B cell (primary cell): ENCODE results near the gene HYDIN. TPM values are rescaled to one million over a fixed set of nuclear protein-coding genes. Genes with fewer than 3 reads are reported as not detected.
"Not testable (repeated sequence)": the region's sequence is repeated elsewhere in the genome, so short reads cannot be mapped to it uniquely, and the experiment has no call there.

Experiments
- ATAC-seq: fragments of 200-7000 bp; cut with Tn5 transposase; one replicate; pipeline ENCODE4 v1.10.0; 2021; ENCODE audit warnings: low read depth, mild to moderate bottlenecking, moderate number of reproducible peaks, moderate library complexity
- CTCF ChIA-PET: fragments of 350-600 bp; sonication (Branson Sonifier 250); formaldehyde crosslinking; loops from one replicate; lab custom pipeline; 2021; ENCODE audit warnings: antibody characterized with exemption, inconsistent platforms; lab: Charles Lee
- POLR2A ChIA-PET: fragments of 350-600 bp; sonication (Branson Sonifier 250); formaldehyde crosslinking; loops from one replicate; lab custom pipeline; 2021; ENCODE audit warnings: antibody characterized with exemption; lab: Charles Lee
- DNase-seq: peaks from one replicate; pipeline ENCODE4 v3.0.0; 2013
- H2AFZ ChIP-seq: 2 replicates; pipeline ENCODE4 v1.6.1; 2012; ENCODE audit warnings: mild to moderate bottlenecking, low read depth, low read length; ENCODE audit not compliant: insufficient read depth, poor library complexity, severe bottlenecking
- H3K27ac ChIP-seq, 2 donors: 1 replicate in 1 of 2; 2 replicates in 1 of 2; pipeline ENCODE4 v1.5.1; 2012 to 2013; ENCODE audit warnings: low read length in 2 of 2, mild to moderate bottlenecking in 2 of 2, moderate library complexity in 1 of 2
- H3K27me3 ChIP-seq, 4 experiments: fragments of 200-600 bp in 1 of 4; sonication (generic) in 1 of 4; replicated peaks in 1 of 4; 1 replicate in 2 of 4; 2 replicates in 2 of 4; pipeline versions ENCODE4 v1.6.1 to v1.7.0; 2013 to 2016; ENCODE audit warnings: low read length in 3 of 4, mild to moderate bottlenecking in 2 of 4, mixed read lengths in 1 of 4, moderate library complexity in 1 of 4; ENCODE audit not compliant: insufficient read depth in 4 of 4, control insufficient read depth in 3 of 4; ENCODE audit errors: control extremely low read depth in 1 of 4
- H3K36me3 ChIP-seq, 2 experiments: replicated peaks in 1 of 2; 1 replicate in 1 of 2; 2 replicates in 1 of 2; pipeline versions ENCODE4 v1.6.1 to v1.7.1; 2013; ENCODE audit warnings: low read length in 1 of 2; ENCODE audit not compliant: insufficient read depth in 2 of 2, control insufficient read depth in 1 of 2; ENCODE audit errors: control extremely low read depth in 1 of 2, extremely low read depth in 1 of 2
- H3K4me1 ChIP-seq, 2 donors: fragments of 200-600 bp in 1 of 2; sonication (generic) in 1 of 2; 1 replicate in 1 of 2; 2 replicates in 1 of 2; pipeline versions ENCODE4 v1.5.1 to v1.6.1; 2013 to 2017; ENCODE audit warnings: low read length in 2 of 2; ENCODE audit not compliant: control insufficient read depth in 2 of 2, insufficient read depth in 2 of 2
- H3K4me2 ChIP-seq: replicated peaks from 2 replicates; pipeline ENCODE3; 2012; ENCODE audit warnings: mild to moderate bottlenecking, low read depth, low read length; ENCODE audit not compliant: poor library complexity, severe bottlenecking
- H3K4me3 ChIP-seq, 5 experiments: fragments of 200-600 bp in 1 of 5; sonication (generic) in 1 of 5; 1 replicate in 3 of 5; 2 replicates in 2 of 5; pipeline versions ENCODE4 v1.5.1 to v1.7.0; 2011 to 2016; ENCODE audit warnings: low read length in 4 of 5, mild to moderate bottlenecking in 4 of 5, low read depth in 2 of 5, control low read depth in 1 of 5, moderate library complexity in 1 of 5; ENCODE audit not compliant: insufficient read depth in 1 of 5; ENCODE audit errors: control extremely low read depth in 1 of 5, extremely low read depth in 1 of 5
- H3K79me2 ChIP-seq: fragments of 200-600 bp; sonication (generic); one replicate; pipeline ENCODE4 v1.6.0; 2016; ENCODE audit warnings: low read length; ENCODE audit not compliant: control insufficient read depth, insufficient read depth
- H3K9ac ChIP-seq: fragments of 200-600 bp; sonication (generic); 2 replicates; pipeline ENCODE4 v1.6.1; 2017; ENCODE audit warnings: mild to moderate bottlenecking, low read length, moderate library complexity
- H3K9me3 ChIP-seq, 3 donors: one replicate each; pipeline versions ENCODE4 v1.6.1 to v1.7.1; 2013; ENCODE audit warnings: low read length in 2 of 3; ENCODE audit not compliant: control insufficient read depth in 2 of 3, insufficient read depth in 1 of 3; ENCODE audit errors: control extremely low read depth in 1 of 3
- H4K20me1 ChIP-seq: 2 replicates; pipeline ENCODE4 v1.6.0; 2012; ENCODE audit warnings: mild to moderate bottlenecking, low read length; ENCODE audit not compliant: insufficient read depth, control insufficient read depth, poor library complexity, severe bottlenecking
- H3K27ac Mint-ChIP-seq: one replicate; pipeline ENCODE4 v1.8.0; 2021; ENCODE audit warnings: mixed read lengths
- H3K27me3 Mint-ChIP-seq: one replicate; pipeline ENCODE4 v1.8.0; 2021; ENCODE audit warnings: mixed read lengths
- H3K4me1 Mint-ChIP-seq: one replicate; pipeline ENCODE4 v1.8.0; 2021; ENCODE audit warnings: mixed read lengths
- H3K4me3 Mint-ChIP-seq: one replicate; pipeline ENCODE4 v1.8.0; 2021; ENCODE audit warnings: mixed read lengths
- H3K9me3 Mint-ChIP-seq: one replicate; pipeline ENCODE4 v1.8.0; 2022; ENCODE audit warnings: mixed read lengths; ENCODE audit not compliant: insufficient read depth
- WGBS: methylation state at CpG from one replicate; pipeline ENCODE4 v1.1.5; 2013; ENCODE audit warnings: missing lambda C conversion rate; ENCODE audit not compliant: insufficient coverage; 5-methylcytosine and 5-hydroxymethylcytosine counted together
- intact Hi-C: fragments of 100-400 bp; cut with micrococcal nuclease; formaldehyde crosslinking; loops from one replicate; pipeline ENCODE4 v1.10.0; 2022
- polyA plus RNA-seq: library from polyadenylated mRNA; depleted of rRNA; stranded (reverse); fragments of >200 nt; gene quantifications from 2 replicates; pipeline ENCODE4 v1.2.3, GENCODE V29; 2012
- total RNA-seq, 2 donors: library from RNA; stranded (reverse); fragments of 120-200 nt in 1 of 2; gene quantifications; 1 replicate in 1 of 2; 2 replicates in 1 of 2; pipeline versions ENCODE4 v1.2.3 to v1.2.4, GENCODE V29; 2013 to 2022

The HYDIN gene
- total and polyA plus RNA-seq, 2 donors (not counting 1 experiment from before 2014, with no cell fraction given) = 0.10 TPM; not detected in 1

GRCh38 chr16:71080777-71081176 lies 149.7 kb downstream of the HYDIN start:
- H3K27me3 ChIP-seq, H3K4me3 ChIP-seq, H3K27ac ChIP-seq, H3K27ac Mint-ChIP-seq, DNase-seq, H3K9me3 ChIP-seq, CTCF ChIA-PET, H3K4me1 ChIP-seq, POLR2A ChIA-PET, H3K9ac ChIP-seq, H2AFZ ChIP-seq, H3K9me3 Mint-ChIP-seq, ATAC-seq, H3K4me1 Mint-ChIP-seq, H3K4me2 ChIP-seq, H3K27me3 Mint-ChIP-seq, intact Hi-C loops, H3K4me3 Mint-ChIP-seq, H3K36me3 ChIP-seq, H4K20me1 ChIP-seq, H3K79me2 ChIP-seq: not testable (repeated sequence)
- WGBS = no CpG with 5 or more reads among the region's 1 CpG

GRCh38 chr16:71080262-71080661 lies 150.3 kb downstream of the HYDIN start:
- POLR2A ChIA-PET, DNase-seq, H3K79me2 ChIP-seq, H2AFZ ChIP-seq, H3K27ac ChIP-seq, H3K4me1 Mint-ChIP-seq, H3K4me1 ChIP-seq, ATAC-seq, H3K9me3 Mint-ChIP-seq, H4K20me1 ChIP-seq, H3K9ac ChIP-seq, H3K27ac Mint-ChIP-seq, H3K9me3 ChIP-seq, intact Hi-C loops, H3K27me3 ChIP-seq, CTCF ChIA-PET, H3K4me3 Mint-ChIP-seq, H3K4me3 ChIP-seq, H3K36me3 ChIP-seq, H3K27me3 Mint-ChIP-seq, H3K4me2 ChIP-seq: not testable (repeated sequence)
- WGBS = no CpG with 5 or more reads among the region's 1 CpG

GRCh38 chr16:71070651-71071050 lies 159.9 kb downstream of the HYDIN start:
- H3K9me3 Mint-ChIP-seq, ATAC-seq, H4K20me1 ChIP-seq, H3K4me3 Mint-ChIP-seq, H3K36me3 ChIP-seq, H3K79me2 ChIP-seq, H3K27me3 Mint-ChIP-seq, H3K4me1 Mint-ChIP-seq, H3K27ac ChIP-seq, POLR2A ChIA-PET, DNase-seq, H3K27me3 ChIP-seq, H3K4me3 ChIP-seq, intact Hi-C loops, H3K4me1 ChIP-seq, H3K4me2 ChIP-seq, H3K27ac Mint-ChIP-seq, H2AFZ ChIP-seq, H3K9me3 ChIP-seq, H3K9ac ChIP-seq, CTCF ChIA-PET: not testable (repeated sequence)
- no CpG with 5 or more reads among the region's 1 CpG for WGBS

GRCh38 chr16:71069842-71070241 lies 160.7 kb downstream of the HYDIN start:
- H3K9me3 ChIP-seq, H3K4me3 Mint-ChIP-seq, ATAC-seq, H3K4me1 Mint-ChIP-seq, intact Hi-C loops, H3K9me3 Mint-ChIP-seq, H2AFZ ChIP-seq, H3K27ac Mint-ChIP-seq, DNase-seq, H3K4me3 ChIP-seq, H3K27me3 Mint-ChIP-seq, H3K4me2 ChIP-seq, H3K27ac ChIP-seq, H3K4me1 ChIP-seq, H3K36me3 ChIP-seq, H3K27me3 ChIP-seq, H4K20me1 ChIP-seq, POLR2A ChIA-PET, CTCF ChIA-PET, H3K9ac ChIP-seq, H3K79me2 ChIP-seq: not testable (repeated sequence)
- no CpG with 5 or more reads among the region's 4 CpGs for WGBS
